A549 treated with dexamethasone at 1 μM for 4 hours (cell line): Measurements from ENCODE around the gene AMZ2. TPM values are rescaled to one million over a fixed set of nuclear protein-coding genes. Genes with fewer than 3 reads are reported as not detected.

ENCODE experiments used
- total RNA-seq: library from RNA; stranded (reverse); fragments of 200-300 nt; extraction: Qiagen RNA extraction; gene quantifications from 5 replicates; pipeline ENCODE4 v1.2.3, GENCODE V29; 2022

The AMZ2 gene, protein sequence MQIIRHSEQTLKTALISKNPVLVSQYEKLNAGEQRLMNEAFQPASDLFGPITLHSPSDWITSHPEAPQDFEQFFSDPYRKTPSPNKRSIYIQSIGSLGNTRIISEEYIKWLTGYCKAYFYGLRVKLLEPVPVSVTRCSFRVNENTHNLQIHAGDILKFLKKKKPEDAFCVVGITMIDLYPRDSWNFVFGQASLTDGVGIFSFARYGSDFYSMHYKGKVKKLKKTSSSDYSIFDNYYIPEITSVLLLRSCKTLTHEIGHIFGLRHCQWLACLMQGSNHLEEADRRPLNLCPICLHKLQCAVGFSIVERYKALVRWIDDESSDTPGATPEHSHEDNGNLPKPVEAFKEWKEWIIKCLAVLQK
- 114 to 134 TPM (median 131 TPM) in 5 replicates for total RNA-seq

DNA sequence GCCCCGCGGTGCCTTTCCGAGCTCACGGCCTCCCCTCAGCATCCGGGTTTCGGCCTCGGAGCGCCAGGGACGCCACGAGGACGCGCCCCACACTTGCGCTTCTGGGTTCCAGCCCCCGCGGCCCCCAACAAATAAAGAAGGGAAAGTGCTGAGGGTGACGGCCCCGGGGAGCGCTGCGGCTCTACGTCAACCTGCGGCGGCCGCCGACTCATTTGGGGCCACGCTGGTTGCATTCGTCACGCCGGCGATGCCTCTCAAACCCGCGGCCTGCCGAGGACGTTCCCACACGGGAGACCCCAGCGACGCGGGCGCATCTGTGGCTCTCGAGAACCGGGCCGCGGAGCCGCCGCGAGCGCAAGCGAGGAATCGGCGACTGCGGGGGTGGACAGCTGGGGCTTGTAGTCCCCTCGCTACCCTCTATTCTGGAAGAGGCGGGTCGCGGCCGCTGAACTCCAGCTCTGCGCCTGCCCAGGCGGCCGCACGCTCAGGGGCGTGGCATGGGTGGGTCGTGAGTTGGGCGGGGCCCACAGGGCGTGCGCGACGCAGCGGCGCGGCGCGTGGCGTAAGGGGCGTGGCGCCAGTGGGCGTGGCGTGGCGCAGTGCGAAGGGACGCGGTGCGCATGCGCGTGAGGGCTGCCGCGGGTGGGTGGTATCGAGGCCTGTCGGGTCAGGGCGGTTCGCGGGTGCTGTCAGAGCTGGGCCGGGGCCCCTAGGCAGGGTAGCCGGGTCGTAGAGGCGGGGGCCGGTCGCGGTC is at the start of gene AMZ2:
Gene AMZ2, plus strand, starts transcription at position 599 of the 754 bp plus-strand sequence. CDS start 2,145 bp downstream, outside the sequence.

GRCh38 chr17:68290955-68291835 is 43.4 kb downstream of the AMZ2 start, which contains the start of the genes ARSG and SLC16A6:
ARSG (plus strand) TSS chr17:68291495; CDS start chr17:68307494, 15,999 bp downstream.
SLC16A6 (minus strand) TSS chr17:68291127; CDS start chr17:68278320, 12,807 bp downstream.

Other genes starting within 250 kb of the AMZ2 start
- gene KPNA2, start 212.3 kb upstream of the AMZ2 start, total RNA-seq, result 460 to 498 TPM (median 482 TPM) in 5 replicates
- gene SLC16A6, start 43.1 kb downstream of the AMZ2 start, total RNA-seq, result 0.27 to 0.49 TPM (median 0.44 TPM) in 5 replicates
- 1.2 to 2.0 TPM (median 1.5 TPM) in 5 replicates for gene ARSG, start 43.5 kb downstream of the AMZ2 start, total RNA-seq
- gene WIPI1, start 209.5 kb downstream of the AMZ2 start, total RNA-seq, result 9.7 to 13.6 TPM (median 10.6 TPM) in 5 replicates